ENCODE results near the gene PPP1R9A. TPM values are rescaled to one million over a fixed set of nuclear protein-coding genes. Genes with fewer than 3 reads are reported as not detected.

The PPP1R9A gene
- total RNA-seq, 1 donor from 2014 or later, result 156 TPM

DNA sequence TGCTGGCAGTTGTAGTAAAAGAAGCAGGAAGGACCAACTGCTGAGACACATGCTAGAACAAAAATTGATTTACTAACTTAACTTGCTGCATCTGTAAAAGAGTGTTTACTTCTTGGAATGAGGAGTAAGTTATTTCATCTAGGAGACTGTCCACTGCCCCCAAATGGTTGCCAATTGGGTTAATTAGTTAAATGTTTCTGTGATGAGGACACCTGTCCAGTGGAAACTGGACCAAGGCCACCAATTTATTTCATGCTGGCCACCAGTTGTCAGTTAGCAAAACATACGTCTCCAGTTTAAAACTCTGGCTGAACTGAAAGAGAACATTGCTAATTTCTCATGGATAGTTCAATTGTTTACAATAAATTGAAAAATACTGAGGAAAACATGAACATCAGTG is 191.7 kb downstream of the PPP1R9A start:
- peak; percentile 82 for DNase-seq

DNA sequence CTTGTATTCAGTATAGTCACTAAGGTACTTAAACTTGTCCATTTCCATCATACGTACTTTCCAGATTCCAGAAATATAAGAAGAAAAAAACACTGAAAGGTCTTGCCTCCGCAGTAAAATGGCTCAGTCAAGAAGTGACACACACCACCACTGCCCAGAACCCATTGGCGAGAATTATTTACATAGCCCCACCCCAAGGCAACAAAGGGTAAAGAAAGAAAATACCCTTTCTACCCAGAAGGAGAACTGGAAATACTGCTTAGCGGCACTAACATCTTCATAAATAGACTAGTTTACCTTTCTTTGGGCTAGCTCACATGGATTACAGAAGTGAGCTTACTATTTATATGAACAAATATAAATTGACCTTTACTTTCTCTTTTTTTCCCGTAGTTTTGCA is 194.0 kb downstream of the PPP1R9A start:
- no peak for DNase-seq

DNA sequence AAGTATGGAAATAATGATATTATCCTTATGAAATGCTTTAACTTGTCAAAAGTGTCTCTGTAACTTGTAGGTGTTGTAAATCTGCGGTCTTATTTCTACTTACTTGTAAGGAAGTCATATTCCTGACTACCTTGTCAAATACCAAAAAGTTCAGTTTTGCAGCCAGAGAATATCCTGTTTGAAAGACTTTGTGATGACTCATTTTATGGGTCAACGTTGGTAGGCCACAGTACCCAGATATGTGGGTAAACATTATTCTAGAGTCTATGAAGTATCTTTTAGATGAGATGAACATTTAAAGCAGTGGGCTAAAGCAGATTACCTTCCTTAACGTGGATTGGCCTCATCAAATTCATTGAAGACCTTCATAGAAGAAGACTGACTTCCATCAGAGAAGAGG is 195.3 kb downstream of the PPP1R9A start:
- DNase-seq, result no peak

GRCh38 chr7:95104739-95105138 is 197.3 kb downstream of the PPP1R9A start:
- peak; percentile 80 for DNase-seq

GRCh38 chr7:95105627-95106026 is 198.2 kb downstream of the PPP1R9A start:
- DNase-seq, result peak; percentile 30

DNA sequence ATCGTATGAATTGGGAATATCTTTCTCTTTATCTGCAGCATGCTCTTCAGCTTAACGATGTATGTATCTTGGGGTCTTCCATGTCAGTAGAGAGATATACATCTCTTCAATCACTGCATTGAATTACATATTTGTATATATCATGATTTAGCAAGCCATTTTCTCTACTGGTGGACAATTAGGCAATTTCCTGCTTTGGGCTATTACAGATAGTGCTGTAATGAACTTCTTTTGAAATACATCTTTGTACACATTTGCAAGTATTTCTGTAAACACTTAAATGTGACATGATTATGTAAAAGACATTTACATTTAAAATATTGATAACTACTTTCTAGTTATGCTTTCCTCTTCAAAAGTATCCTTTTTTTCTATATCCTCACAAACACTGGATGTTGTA is 199.0 kb downstream of the PPP1R9A start:
- DNase-seq, result no peak

- DNase-seq, result no peak
Measured at GRCh38 chr7:95110707-95111106, 203.3 kb downstream of the PPP1R9A start.

DNA sequence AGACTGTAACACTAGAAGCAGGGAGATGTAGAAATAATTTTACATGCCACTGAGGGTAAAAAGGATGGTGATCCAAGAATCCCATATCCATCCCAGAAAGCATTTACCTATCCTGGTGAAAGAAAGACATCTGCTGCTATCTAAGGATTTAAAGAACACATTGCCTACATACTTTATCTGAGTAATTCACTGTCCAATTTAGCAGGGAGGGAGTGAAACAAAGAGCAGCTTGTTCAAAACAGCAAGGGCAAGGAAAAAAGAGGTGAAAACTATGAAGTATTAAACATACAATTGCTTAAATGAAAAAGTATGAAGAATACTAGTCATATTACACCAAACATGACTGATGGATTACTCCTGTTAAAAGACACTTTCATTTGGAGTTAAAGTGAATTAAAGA is 206.2 kb downstream of the PPP1R9A start:
- no peak for DNase-seq

GRCh38 chr7:95126053-95126709 is 218.8 kb downstream of the PPP1R9A start:
- DNase-seq, result peak; percentile 29

DNA sequence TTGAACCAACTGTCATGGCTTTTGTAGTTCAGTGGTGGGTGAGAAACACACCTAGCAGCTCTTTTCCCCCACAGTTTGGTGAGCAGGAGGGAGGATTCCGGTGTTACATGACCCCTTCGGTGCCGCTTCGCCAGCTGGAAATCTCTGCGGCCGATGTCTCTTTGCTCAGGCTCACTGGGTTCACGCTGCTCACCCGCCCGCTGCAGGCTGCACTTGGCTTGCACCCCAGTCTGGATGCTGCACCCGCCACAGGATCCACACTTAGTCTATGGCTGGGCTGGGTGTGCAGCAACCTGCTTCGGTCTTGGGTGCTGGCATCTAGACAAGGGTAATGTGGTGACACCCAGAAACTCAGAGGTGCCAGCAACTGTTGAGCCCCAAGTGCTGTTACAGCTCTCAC is 225.1 kb downstream of the PPP1R9A start:
- DNase-seq, result no peak

DNA sequence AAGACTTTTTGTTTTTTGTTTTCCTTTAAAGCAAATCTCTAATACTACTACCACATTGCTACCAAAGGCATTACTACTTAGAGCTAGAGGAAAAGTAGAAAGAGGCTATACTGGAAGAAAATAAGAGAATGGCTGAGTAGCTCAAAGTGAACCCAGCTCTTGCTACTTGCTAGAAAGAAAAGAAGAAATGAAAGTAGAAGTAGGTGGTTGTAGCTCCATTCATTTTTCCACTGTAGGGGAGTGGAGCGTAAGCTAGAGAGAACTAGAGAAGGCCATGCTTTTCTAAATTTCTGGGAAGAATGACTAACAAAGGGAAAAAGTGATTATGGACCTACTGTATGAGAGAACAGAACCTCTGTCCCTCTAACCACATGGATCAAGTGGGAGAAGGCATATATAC is 232.5 kb downstream of the PPP1R9A start:
- DNase-seq, result no peak

GRCh38 chr7:95141755-95142154 is 234.4 kb downstream of the PPP1R9A start:
- DNase-seq, result no peak

DNA sequence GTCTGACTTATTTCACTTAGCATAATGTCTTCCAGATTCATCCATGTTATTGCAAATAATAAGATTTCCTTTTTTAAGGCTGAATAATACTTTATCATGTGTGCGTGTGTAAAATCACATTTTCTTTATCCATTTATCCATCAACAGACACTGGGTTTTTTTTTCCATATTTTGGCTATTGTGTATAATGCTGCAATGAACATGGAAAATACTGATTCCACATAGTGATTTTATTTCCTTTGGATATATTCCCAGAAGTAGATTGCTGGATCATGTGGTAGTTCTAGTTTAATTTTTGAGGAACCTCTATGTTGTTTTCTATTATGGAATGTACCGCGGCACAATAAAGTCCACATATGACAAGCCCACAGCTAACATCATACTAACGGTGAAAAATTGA is 236.9 kb downstream of the PPP1R9A start:
- no peak for DNase-seq

- DNase-seq, result no peak
Measured at GRCh38 chr7:95155965-95156364, 248.6 kb downstream of the PPP1R9A start.

DNA sequence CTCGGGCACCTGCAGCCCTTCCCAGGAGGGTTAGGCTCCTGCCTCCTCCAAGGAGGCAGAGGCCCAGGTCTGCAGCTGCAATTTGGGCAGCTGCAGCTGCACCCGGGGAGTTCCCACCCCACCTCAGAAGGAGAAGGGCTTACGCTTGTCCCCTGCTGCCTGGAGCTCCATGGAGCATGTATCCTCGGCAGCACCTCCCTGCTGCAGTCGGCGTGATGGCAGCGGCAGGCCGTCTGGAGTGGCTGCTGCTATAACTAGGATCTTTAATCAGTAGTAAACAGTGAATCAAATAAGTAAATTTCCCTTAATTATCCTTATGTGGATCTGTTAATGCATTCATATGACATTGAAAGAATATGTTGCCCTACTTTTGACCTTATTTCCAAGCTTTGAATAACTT is 250.0 kb downstream of the PPP1R9A start:
- no peak for DNase-seq

- peak; percentile 67 for DNase-seq
Measured at GRCh38 chr7:95169678-95170077, 262.3 kb downstream of the PPP1R9A start.

DNA sequence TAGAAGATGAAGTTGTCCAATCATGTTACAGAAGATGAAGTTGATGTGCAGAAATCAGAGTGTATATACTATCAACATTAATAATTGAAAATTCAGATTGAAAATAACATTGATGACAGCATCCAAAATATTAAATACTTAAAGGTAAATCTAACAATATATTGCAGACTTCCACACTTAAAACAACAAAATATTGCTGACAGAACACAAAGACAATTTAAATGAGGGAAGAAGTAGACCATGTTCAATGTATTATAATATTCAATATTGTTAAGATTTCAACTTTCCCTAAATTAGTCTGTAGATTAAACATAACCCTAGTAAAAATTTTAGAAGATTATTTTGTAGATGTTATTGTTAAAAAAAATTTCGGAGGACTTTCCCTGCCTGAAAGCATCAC is 265.0 kb downstream of the PPP1R9A start:
- DNase-seq, result no peak

GRCh38 chr7:95190515-95190914 is 283.1 kb downstream of the PPP1R9A start:
- no peak for DNase-seq

GRCh38 chr7:95191795-95192194 is 284.4 kb downstream of the PPP1R9A start:
- no peak for DNase-seq

- peak; percentile 85 for DNase-seq
Measured at GRCh38 chr7:95198863-95199262, 291.5 kb downstream of the PPP1R9A start.

DNA sequence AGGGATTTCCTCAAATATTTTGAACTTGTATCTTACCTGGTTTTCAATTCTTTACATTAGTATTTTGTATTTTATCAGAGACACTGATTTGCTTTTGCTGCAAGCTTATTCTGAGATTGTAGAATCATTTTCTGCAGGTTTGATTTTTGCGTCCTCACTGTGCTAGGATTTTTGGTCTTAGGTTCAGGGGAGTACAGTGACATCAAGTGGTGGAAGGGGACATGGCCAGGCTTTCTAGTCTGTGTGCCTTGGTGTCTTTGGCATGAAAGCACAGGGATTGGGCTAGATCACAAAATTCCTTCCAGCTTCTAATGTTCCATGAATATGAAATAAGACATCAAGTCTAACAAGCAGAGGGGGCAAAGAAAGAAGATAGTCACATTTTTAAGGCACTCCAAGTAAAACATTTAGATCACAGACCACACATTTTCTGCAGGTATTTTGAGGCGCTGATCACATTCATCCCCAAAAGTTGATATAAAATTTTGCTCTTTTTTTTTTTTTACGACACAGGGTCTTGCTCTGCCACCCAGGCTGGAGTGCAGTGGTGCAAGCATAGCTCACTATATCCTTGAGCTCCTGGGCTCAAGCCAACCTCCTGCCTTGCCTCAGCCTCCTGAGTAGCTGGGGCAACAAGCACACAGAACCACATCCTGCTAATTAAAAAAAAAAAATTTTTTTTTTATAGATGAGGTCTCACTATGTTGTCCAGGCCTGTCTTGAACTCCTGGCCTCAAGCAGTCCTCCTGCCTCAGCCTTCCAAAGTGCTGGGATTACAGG is 292.6 kb downstream of the PPP1R9A start:
- DNase-seq, result peak; percentile 94

DNA sequence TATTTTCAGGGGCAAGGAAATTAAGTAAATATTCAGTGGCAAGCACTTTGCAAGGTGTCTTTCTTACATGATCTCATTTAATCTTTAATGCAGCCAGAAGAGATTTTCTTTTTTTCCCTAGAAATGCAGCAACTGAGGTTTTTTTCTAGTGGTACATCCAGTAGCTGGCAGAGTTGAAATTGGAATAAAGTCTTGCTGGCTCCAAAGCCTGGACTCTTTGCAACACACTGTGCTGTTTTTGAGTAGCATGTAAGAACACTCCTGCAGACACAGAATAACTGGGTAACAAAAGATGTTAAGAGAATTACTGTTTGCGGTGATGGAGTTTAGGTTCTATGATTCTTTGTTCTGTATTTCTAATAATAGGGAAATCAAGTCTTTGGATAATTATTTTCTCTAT is 293.3 kb downstream of the PPP1R9A start:
- DNase-seq, result peak; percentile 26

- DNase-seq, result no peak
Measured at GRCh38 chr7:95201727-95202126, 294.3 kb downstream of the PPP1R9A start.

DNA sequence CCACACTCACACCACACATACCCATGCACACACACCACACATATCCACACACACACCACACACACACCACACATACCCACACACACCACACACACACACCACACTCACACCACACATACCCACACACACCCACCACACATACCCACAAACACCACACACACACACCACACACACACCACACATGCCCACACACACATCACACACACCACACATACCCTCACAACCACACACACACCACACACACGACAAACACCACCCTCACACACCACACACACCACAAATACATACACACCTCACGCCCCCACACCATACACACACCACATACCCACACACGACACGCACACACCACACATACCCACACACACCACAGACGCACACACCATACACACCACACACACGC is 297.2 kb downstream of the PPP1R9A start:
- DNase-seq, result no peak

Data from tongue (tissue), 2 donors.